Measurements from ENCODE around the gene ATP9B.

DNA sequence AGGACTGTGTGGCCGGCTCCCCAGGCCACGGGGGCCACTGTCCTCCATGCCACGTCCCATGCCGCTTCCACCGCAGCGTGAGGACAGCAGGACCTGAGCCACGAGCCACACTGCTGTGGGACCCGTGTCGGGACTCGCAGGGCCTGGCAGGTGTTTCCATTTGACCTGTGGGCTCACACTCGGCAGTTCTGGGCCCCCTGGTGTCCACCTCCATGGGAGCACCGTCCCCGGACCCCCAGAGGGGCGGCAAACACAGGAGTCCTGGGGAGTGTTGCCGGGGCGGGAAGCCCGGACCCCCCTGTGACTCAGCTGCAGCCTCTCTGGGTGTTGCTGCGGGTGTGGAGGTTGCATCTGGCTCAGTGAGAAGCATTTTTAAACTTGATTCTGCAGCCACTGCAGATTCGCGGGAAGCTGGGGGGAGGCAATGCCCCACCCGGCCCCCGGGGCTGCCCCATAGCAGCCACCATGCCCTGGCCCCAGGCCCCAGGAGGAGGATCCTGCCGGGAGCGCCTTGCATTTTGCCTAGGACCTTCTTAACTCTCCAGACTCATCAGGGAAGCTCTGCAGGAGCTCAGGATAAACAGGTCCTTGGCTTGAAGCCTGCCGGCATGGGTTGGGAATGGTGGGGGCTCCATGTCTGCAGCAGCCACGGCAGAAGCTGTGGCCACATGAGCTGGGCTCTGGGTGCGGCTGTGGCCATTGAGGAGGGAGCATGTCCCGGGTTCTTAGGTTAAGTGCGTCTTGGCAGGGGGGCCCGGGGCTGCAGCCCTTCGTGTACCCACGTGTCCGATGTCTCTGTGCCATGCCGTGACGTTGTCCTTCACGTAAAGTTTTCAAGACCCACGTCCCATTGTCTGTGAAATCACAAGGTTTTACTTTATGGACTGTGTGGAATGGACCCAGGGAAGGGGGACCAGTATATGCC, 357.4 kb downstream of the ATP9B start:
- TF ChIP-seq, protein P1, sequence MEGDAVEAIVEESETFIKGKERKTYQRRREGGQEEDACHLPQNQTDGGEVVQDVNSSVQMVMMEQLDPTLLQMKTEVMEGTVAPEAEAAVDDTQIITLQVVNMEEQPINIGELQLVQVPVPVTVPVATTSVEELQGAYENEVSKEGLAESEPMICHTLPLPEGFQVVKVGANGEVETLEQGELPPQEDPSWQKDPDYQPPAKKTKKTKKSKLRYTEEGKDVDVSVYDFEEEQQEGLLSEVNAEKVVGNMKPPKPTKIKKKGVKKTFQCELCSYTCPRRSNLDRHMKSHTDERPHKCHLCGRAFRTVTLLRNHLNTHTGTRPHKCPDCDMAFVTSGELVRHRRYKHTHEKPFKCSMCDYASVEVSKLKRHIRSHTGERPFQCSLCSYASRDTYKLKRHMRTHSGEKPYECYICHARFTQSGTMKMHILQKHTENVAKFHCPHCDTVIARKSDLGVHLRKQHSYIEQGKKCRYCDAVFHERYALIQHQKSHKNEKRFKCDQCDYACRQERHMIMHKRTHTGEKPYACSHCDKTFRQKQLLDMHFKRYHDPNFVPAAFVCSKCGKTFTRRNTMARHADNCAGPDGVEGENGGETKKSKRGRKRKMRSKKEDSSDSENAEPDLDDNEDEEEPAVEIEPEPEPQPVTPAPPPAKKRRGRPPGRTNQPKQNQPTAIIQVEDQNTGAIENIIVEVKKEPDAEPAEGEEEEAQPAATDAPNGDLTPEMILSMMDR (IDR thresholded peaks at IDR 0.05; ENCODE audit: low read length), result no peak
- no peak for TF ChIP-seq EZH2phosphoT487 (IDR thresholded peaks at IDR 0.05; ENCODE audit: low read length)

Measured in MM.1S (cell line).